ENCODE results near the gene PSMA8. TPM values are rescaled to one million over a fixed set of nuclear protein-coding genes. Genes with fewer than 3 reads are reported as not detected.

Gene PSMA8
- total and polyA plus RNA-seq, 4 donors, result 0.14 TPM; not detected in 3

DNA sequence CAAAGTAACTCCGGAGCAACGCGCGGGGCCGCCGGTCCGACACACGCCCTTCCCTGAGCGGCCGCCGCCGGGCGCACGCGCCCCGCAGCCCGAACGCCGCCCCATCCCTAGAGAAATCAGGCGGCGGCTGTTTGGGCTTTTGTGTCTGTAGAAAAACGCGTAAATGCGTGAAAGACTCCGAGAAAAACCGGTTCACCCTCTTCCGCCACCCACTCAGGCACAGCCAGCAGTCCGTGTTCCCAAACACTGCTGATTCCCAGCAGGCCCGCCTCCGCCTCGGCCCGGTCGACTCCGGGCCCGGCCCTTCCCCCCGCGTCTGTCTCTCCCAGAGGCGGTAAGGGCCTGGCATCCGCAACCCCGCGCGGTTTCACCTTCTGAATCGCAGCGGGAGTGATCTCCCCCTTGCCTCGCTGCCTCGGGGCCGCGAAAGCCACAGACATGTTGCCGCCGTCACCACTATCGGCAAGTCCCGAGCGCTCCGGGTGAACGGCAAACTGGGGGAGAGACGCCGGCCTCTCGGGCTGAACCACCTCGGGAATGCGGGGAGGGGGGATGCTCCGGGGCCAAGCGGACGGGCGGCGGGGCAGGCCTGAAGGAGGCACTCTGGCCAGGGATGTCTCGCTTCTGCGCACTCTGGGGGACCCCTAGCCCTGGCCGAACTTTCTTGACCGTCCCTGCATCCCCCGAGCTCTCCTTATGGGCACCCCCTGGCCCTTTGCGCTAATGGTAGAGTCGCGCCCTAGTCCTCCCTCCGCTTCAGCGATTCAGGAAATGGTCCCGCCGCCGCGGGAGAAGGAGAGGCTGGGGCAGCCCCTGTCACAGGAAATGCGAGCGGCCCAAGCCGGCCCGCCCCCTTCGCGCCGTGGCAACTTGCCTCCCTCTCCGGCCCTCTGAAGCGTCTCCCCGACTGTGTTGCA is 43.3 kb upstream of the PSMA8 start, which contains the start of gene SS18:
Gene SS18 (minus strand): TSS at position 484 of the 917 bp plus-strand sequence. CDS start 44 bp downstream, at position 440.
- TF ChIP-seq, protein P1, sequence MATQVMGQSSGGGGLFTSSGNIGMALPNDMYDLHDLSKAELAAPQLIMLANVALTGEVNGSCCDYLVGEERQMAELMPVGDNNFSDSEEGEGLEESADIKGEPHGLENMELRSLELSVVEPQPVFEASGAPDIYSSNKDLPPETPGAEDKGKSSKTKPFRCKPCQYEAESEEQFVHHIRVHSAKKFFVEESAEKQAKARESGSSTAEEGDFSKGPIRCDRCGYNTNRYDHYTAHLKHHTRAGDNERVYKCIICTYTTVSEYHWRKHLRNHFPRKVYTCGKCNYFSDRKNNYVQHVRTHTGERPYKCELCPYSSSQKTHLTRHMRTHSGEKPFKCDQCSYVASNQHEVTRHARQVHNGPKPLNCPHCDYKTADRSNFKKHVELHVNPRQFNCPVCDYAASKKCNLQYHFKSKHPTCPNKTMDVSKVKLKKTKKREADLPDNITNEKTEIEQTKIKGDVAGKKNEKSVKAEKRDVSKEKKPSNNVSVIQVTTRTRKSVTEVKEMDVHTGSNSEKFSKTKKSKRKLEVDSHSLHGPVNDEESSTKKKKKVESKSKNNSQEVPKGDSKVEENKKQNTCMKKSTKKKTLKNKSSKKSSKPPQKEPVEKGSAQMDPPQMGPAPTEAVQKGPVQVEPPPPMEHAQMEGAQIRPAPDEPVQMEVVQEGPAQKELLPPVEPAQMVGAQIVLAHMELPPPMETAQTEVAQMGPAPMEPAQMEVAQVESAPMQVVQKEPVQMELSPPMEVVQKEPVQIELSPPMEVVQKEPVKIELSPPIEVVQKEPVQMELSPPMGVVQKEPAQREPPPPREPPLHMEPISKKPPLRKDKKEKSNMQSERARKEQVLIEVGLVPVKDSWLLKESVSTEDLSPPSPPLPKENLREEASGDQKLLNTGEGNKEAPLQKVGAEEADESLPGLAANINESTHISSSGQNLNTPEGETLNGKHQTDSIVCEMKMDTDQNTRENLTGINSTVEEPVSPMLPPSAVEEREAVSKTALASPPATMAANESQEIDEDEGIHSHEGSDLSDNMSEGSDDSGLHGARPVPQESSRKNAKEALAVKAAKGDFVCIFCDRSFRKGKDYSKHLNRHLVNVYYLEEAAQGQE (IDR thresholded peaks at IDR 0.05), result peak; percentile 5
- peak in 1 of 2 donors; percentile 78 for TF ChIP-seq GABPA (IDR thresholded peaks at IDR 0.05 in 1 of 2, conservative IDR thresholded peaks at IDR 0.05 in 1 of 2)
- no peak for TF ChIP-seq FOXA2 (IDR thresholded peaks at IDR 0.05)
- no peak for TF ChIP-seq HNF4G (IDR thresholded peaks at IDR 0.05)
- TF ChIP-seq YY1 (IDR thresholded peaks at IDR 0.05), result peak; percentile 90
- TF ChIP-seq HNF4A (conservative IDR thresholded peaks at IDR 0.05), result no peak
- TF ChIP-seq, protein P2, sequence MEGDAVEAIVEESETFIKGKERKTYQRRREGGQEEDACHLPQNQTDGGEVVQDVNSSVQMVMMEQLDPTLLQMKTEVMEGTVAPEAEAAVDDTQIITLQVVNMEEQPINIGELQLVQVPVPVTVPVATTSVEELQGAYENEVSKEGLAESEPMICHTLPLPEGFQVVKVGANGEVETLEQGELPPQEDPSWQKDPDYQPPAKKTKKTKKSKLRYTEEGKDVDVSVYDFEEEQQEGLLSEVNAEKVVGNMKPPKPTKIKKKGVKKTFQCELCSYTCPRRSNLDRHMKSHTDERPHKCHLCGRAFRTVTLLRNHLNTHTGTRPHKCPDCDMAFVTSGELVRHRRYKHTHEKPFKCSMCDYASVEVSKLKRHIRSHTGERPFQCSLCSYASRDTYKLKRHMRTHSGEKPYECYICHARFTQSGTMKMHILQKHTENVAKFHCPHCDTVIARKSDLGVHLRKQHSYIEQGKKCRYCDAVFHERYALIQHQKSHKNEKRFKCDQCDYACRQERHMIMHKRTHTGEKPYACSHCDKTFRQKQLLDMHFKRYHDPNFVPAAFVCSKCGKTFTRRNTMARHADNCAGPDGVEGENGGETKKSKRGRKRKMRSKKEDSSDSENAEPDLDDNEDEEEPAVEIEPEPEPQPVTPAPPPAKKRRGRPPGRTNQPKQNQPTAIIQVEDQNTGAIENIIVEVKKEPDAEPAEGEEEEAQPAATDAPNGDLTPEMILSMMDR (IDR thresholded peaks at IDR 0.05; ENCODE audit: low read depth, low read length, missing input control), result no peak
- TF ChIP-seq, protein P3, sequence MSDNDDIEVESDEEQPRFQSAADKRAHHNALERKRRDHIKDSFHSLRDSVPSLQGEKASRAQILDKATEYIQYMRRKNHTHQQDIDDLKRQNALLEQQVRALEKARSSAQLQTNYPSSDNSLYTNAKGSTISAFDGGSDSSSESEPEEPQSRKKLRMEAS (IDR thresholded peaks at IDR 0.05), result no peak
- peak; percentile 83 for TF ChIP-seq TAF1 (conservative IDR thresholded peaks at IDR 0.05)
- TF ChIP-seq, protein P4, sequence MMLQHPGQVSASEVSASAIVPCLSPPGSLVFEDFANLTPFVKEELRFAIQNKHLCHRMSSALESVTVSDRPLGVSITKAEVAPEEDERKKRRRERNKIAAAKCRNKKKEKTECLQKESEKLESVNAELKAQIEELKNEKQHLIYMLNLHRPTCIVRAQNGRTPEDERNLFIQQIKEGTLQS (IDR thresholded peaks at IDR 0.05), result no peak
- peak; percentile 27 to 64 for TF ChIP-seq EGR1 (IDR thresholded peaks at IDR 0.05; ENCODE audit: low read depth in 2 of 2)
- TF ChIP-seq RAD21 (IDR thresholded peaks at IDR 0.05), result no peak
- TF ChIP-seq FOXA1 (IDR thresholded peaks at IDR 0.05), result no peak
- TF ChIP-seq JUND (IDR thresholded peaks at IDR 0.05), result peak in 1 of 2 donors; percentile 4
- TF ChIP-seq, protein P5, sequence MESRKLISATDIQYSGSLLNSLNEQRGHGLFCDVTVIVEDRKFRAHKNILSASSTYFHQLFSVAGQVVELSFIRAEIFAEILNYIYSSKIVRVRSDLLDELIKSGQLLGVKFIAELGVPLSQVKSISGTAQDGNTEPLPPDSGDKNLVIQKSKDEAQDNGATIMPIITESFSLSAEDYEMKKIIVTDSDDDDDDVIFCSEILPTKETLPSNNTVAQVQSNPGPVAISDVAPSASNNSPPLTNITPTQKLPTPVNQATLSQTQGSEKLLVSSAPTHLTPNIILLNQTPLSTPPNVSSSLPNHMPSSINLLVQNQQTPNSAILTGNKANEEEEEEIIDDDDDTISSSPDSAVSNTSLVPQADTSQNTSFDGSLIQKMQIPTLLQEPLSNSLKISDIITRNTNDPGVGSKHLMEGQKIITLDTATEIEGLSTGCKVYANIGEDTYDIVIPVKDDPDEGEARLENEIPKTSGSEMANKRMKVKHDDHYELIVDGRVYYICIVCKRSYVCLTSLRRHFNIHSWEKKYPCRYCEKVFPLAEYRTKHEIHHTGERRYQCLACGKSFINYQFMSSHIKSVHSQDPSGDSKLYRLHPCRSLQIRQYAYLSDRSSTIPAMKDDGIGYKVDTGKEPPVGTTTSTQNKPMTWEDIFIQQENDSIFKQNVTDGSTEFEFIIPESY (IDR thresholded peaks at IDR 0.05), result peak; percentile 36
- TF ChIP-seq SP1 (IDR thresholded peaks at IDR 0.05), result no peak
- WGBS, result under 1% methylated on average over 89 of the region's 89 CpGs
- peak; percentile 85 for DNase-seq (ENCODE audit: low spot score)

More for the DNA sequence above, 43.3 kb upstream of the PSMA8 start, which contains the start of gene SS18:
- Histone ChIP-seq H3K9me3 (ENCODE audit: control insufficient read depth in 4 of 4, low read length in 3 of 4) (no peaks in the 10 kb centered on the region), H3K27ac (ENCODE audit: low read depth in 1 of 2, low read length in 2 of 2) (peak within 1 kb of the TSS; percentile 88 to 98), H3K36me3 (ENCODE audit: control insufficient read depth in 4 of 4, insufficient read depth in 3 of 4, low read depth in 1 of 4, low read length in 3 of 4) (peaks cover 2 to 14% (median 6%) of the 10 kb centered on the region in 4 donors), H3K27me3 (ENCODE audit: control insufficient read depth in 4 of 4, insufficient read depth in 4 of 4, low read length in 3 of 4) (no peaks in the 10 kb centered on the region), H3K4me1 (ENCODE audit: control insufficient read depth in 4 of 4, insufficient read depth in 4 of 4, low read length in 3 of 4) (peaks cover 0 to 18% (median 14%) of the 10 kb centered on the region in 4 donors), H3K9ac (ENCODE audit: low read depth in 1 of 2, low read length in 2 of 2) (peak within 1 kb of the TSS; percentile 58 to 69), H3K4me3 (ENCODE audit: low read depth in 1 of 3, low read length in 3 of 3) (peak within 1 kb of the TSS; percentile 85 to 94 (median 87))

Measured in liver (tissue), 9 donors.